GM18505 (cell line): ENCODE data around the gene GZMM.
"Not testable (repeated sequence)": the region's sequence is repeated elsewhere in the genome, so short reads cannot be mapped to it uniquely, and the experiment has no call there.

ENCODE experiments used
- ATAC-seq: cut with Tn5 transposase; IDR thresholded peaks from one replicate; pipeline ENCODE4 v1.9.1; 2021; ENCODE audit not compliant: unreplicated experiment
- POLR2A ChIP-seq: IDR thresholded peaks from 4 replicates; pipeline ENCODE4 v1.6.1; 2011; ENCODE audit warnings: borderline replicate concordance; ENCODE audit not compliant: insufficient read depth, insufficient read length; ENCODE audit errors: extremely low read depth

Gene GZMM

DNA sequence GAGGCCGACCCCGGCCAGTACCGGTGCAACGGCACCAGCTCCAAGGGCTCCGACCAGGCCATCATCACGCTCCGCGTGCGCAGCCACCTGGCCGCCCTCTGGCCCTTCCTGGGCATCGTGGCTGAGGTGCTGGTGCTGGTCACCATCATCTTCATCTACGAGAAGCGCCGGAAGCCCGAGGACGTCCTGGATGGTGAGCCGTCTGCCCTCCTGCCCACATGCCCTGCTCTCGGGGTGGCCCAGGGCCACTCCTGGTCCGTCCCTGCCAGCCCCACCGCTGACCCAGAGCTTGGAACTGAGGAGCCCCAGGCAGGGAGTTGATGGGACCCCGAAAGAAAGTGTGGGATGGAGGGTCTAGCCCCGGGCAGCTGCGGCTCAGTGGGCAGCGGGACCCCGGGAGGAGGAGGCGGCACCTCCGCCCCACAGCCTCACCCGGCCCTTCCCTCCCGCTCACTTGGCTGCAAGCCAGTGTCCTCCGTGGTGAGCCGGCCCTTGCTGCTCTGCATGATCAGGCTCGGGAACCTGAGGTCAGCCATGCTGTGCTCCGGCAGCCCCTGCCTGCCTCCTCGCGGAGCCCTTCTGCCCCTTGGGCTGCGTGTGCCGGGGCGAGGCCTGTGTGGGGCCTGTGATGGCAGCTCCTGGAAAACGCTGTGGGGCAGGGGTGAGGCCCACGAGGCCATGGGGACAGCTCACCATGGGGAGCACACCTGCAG lies 37.7 kb downstream of the GZMM start:
- no peak for ATAC-seq
- no peak for TF ChIP-seq POLR2A

DNA sequence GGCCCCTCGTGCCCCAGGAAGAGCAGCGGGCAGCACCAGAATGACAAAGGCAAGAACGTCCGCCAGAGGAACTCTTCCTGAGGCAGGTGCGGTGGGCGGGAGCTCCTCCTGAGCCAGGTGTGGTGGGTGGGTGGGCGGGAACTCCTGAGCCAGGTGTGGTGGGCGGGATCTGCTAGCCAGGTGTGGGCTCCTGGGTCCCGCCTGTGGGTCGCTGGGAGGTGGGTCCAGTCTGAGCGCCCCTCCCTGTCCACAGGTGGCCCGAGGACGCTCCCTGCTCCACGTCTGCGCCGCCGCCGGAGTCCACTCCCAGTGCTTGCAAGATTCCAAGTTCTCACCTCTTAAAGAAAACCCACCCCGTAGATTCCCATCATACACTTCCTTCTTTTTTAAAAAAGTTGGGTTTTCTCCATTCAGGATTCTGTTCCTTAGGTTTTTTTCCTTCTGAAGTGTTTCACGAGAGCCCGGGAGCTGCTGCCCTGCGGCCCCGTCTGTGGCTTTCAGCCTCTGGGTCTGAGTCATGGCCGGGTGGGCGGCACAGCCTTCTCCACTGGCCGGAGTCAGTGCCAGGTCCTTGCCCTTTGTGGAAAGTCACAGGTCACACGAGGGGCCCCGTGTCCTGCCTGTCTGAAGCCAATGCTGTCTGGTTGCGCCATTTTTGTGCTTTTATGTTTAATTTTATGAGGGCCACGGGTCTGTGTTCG lies 38.8 kb downstream of the GZMM start:
- no peak for ATAC-seq

DNA sequence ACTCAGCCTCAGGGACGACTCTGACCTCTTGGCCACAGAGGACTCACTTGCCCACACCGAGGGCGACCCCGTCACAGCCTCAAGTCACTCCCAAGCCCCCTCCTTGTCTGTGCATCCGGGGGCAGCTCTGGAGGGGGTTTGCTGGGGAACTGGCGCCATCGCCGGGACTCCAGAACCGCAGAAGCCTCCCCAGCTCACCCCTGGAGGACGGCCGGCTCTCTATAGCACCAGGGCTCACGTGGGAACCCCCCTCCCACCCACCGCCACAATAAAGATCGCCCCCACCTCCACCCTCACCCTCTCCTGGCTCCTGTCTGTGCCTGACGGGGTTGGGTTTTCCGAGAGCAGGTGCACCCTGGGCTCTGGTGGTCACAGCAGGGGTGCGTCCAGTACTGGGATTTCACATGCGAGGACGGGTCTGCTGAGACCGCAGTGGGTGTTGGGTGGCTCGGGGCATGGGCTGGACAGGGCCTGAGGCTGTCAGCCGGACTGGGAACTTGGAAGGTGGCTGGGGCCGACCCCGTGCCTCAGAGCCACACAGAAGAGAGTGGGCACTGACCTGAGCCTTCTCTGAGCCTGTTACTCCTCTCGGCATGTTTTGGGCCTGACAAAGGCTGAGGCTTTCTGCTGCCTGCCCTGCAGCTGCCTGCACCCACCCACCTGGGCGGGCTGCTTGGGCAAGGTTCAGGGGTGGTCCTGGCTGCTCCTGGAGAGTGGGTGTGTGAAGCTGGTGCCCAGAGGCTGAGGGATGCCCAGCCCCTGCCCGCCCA lies 39.5 kb downstream of the GZMM start:
- ATAC-seq, result no peak
- no peak for TF ChIP-seq POLR2A

More for the DNA sequence above, 38.8 kb downstream of the GZMM start:
- no peak for TF ChIP-seq POLR2A

DNA sequence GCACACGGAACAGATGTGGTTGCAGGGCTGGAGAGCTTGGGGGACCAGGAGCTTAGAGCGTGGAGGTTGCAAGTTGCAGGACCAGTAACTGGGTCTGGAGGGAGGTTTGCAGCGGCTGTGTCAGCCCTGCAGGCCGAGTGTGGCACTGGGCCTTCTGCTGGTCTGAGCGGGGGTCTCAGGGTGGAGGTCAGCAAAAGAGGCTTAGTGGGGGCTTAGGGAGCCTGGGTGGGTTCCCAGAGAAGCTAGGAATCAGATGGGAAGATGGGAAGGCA lies 40.1 kb downstream of the GZMM start:
- no peak for ATAC-seq
- TF ChIP-seq POLR2A, result no peak

DNA sequence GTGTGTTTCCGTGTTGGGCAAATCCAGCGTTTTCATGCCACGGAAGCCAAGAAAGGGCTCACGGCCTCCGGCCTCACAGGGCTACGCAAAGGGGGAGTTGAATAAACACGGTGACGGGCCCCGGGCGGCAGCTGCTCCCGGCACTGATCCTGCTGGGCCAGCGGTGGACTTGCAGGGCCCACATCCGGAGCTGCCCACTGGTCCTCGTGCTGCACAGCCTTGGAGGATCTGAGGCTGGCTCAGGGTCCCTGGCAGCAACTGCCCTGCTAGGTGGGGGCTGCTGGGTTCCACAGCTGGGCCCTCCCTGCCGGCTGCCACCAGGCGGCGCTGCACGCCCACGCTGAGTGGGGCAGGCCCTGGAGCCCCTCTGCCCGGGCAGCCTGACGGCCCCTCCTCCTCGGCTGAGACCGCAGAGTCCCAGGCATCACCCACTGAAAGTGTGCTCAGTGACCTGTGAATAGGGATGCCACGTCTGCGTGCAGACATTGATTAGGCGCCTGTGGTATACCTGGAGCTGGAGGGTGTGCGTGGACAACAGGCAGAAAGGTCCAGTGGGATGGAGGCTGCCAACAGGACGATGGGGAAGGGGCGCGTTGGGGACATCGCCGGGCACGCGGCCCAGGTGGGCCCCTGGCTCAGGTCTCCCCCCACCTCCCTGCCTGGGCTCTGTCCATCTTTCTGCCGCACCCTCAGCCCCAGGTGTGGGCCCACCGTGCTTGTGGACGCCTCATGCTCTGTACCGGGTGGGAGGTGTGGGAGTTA lies 40.6 kb downstream of the GZMM start:
- TF ChIP-seq POLR2A, result peak; percentile 50
- ATAC-seq, result no peak

GRCh38 chr19:585146-585545 lies 41.3 kb downstream of the GZMM start:
- not testable (repeated sequence) for ATAC-seq

DNA sequence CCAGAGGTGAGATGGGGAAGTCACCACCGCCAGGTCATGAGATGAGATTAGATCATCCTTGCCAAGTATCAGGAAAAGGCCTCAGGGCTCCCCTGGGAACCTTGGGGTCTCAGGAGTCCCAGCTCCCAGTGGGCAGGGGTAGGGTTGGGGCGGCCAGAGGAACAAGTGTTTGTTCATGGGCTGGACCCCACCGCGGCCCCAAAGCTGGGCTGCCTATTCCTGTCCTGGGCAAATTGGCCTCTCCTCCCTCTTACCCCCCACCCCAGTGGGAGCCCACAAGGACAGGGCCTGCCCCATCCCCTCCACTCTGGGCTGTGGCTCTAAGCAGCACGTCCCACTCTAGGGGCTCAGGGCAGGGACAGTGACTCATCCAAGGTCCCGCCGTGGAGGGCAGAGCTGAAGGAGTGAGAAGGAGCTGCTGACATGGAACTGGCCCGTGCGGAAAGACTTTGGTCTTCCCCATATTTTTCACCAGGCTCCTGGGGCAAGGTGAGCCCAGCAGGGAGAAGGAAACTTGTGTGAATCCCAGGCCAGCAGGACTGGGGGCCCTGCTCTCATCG lies 41.8 kb downstream of the GZMM start:
- TF ChIP-seq POLR2A, result no peak
- ATAC-seq, result no peak

DNA sequence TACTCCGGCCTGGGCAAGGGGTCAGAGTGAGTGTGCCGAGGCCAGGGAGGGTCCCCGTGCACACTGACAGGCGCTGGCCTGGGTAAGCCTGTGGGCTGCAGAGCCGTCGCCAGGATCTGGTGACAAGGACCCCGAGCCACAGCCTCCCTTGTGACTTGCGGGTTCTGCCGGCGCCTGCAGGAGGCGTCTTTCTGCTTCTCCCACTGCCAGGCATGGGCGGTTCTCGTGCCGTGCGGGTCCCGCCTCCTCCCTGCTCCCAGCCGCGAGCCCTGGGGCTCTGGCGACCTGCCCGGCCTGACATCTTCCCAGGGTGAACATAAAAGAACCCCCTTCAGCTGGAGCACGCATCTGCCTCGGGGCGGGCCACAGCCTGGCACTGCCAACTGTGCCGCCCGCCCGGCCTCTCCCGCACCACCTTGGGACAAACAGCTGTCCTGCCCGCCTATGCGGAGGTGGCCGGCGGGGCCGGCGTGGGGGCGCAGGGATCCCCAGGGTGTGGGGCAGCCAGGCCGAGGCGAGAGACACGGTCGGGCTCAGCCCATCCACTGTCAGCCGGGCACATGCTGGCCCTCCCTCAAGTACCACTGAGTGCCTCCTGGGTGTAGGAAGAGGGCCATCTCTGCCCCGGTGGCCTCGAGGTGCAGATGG lies 44.4 kb downstream of the GZMM start:
- no peak for TF ChIP-seq POLR2A
- ATAC-seq, result no peak

DNA sequence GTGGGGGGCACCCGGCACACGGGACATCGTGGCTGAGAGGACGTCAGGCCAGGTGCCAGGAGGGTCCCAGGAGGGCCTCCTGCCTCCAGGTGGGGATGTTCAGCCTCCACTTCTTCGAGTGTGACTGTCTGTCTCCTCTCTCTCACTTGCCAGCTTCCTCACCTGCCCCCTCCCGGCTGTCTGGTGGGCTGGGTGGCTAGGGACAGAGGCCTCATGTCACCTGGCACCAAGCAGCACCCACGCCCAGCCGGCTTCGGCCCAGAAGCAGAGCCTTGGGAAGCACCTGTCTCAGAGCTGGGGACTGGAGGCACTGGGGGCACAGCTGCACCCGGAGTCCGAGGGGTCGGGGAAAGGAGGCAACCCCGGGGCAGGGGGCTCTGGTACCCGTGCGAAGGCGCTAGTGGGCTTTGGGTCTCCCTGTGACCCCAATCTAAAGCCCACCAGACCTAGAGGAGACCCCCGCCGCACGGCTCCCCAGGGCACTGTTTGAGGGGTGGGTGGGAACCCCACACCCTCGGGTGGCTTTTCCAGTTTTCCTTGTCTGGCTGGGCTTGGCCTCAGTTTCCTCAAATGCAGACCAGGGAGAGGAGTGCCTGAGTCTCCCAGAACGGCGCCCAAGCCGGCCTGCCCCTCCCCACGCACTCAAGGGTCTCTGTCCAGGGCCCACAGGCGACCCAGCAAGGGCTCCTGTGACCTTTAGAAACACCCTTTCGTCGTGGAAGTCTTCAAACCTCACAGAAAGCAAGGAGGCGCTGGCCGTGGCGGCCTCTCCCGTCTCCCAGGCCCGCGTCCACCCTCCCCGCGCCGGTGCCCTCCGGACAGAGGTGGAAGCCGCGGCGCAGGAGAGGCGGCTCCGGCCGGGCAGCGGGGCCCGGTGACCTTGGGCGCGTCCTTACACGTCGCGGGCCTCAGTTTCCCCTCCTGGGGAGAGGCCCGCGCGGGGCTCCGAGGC lies 45.2 kb downstream of the GZMM start:
- no peak for ATAC-seq
- no peak for TF ChIP-seq POLR2A

DNA sequence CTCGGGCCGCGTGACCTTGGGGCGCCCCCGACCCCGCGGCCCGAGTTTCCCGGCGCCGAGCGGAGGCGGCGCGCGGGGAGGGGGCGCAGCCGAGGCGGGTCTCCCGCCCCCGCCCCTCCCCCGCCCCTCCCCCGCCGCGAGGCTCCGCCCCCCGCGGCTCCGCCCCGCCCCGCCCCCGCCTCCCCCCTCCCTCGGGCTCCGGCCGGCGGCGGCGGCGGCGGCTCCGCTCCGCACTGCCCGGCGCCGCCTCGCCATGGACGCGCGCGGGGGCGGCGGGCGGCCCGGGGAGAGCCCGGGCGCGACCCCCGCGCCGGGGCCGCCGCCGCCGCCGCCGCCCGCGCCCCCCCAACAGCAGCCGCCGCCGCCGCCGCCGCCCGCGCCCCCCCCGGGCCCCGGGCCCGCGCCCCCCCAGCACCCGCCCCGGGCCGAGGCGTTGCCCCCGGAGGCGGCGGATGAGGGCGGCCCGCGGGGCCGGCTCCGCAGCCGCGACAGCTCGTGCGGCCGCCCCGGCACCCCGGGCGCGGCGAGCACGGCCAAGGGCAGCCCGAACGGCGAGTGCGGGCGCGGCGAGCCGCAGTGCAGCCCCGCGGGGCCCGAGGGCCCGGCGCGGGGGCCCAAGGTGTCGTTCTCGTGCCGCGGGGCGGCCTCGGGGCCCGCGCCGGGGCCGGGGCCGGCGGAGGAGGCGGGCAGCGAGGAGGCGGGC lies 46.0 kb downstream of the GZMM start, which contains the start of gene HCN2:
Gene HCN2, plus strand, starts transcription at position 189 of the 703 bp plus-strand sequence. Its CDS starts 65 bp downstream, at position 254.
- TF ChIP-seq POLR2A, result no peak

DNA sequence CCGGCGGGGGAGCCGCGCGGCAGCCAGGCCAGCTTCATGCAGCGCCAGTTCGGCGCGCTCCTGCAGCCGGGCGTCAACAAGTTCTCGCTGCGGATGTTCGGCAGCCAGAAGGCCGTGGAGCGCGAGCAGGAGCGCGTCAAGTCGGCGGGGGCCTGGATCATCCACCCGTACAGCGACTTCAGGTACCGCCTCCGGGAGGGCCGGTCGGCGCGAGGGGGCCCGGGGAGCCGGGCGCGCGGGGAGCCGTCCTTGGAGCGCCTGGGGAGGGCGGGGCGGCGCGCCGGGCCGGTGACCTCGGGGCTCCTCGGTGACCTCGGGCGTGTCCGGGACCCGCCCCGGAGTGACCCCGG lies 46.5 kb downstream of the GZMM start:
- no peak for TF ChIP-seq POLR2A
- no peak for ATAC-seq

More for the DNA sequence above, 46.0 kb downstream of the GZMM start, which contains the start of gene HCN2:
- ATAC-seq, result no peak
